CD4-positive, alpha-beta T cell treated with Interleukin-15 for 1 hour (primary cell): ENCODE measurements around the gene COL4A4.

Experiments
- DNase-seq: peaks from one replicate; pipeline ENCODE4 v3.0.0-alpha.2; 2020

The COL4A4 gene

DNA sequence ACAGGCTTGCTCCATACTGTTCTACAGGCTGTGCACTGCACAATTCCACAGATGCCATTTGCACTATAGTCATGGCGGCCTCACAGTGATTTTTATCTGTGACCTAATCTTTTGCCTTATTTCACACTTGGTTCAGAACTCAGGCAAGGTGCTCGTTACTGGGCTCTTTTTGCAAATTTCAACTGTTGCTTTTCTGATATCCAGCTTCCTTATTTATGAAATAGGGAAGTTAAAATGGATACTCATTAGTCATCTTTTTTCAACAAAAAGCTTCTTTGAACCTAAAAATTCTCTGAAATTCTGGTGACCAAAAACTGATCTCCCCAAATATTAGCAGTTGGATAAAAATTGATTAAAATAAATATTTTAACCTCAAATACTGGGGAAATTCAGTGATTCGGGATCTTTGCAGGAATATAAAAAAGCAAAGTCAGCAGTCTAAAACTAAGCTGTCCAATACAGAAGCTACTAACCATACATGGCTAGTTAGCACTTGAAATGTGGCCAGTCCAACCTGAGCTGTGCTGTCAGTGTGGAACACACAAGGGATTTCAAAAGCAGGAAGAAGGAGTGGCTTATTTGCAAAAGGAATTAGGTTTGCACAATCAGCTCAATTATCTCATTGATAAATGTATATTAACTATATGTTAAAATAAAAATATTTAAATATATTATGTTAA, 134.4 kb downstream of the COL4A4 start:
- no peak for DNase-seq

DNA sequence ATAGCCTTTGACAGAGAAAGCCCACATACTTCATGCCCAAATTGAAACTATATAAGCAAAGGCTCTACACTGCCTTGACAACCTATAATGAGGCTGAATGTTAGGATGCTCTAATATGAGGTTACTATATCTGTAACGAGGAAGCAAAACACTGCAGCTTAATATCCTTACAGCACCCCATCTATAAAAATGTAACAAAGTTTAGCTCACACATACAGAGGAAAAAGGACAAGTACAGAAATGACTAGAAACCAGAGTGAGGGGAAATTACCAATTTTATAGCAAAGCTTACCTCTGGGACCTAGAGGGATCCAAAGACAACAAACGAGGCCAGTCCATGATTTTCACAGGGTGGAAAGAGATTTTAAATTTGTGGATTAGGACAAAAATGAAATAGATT, 138.5 kb downstream of the COL4A4 start:
- DNase-seq: no peak

DNA sequence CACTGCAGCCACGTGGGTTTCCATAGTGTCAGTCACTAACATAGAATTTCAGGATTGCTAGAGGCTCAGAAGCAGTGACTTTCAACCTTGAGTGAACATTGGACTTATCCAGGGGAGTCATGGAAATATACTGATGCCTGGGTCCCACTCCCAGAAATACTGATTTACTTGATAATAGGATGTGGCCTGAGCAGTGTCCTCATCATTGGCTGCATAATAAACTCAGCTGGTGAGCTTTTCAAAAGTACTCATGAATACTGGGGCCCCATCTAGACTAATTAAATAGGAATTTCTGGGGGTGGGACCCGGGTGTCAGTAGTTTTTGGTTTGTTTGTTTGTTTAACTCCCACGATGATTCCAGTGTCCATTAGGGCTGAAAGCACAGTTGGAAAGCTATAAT, 141.4 kb downstream of the COL4A4 start:
- no peak for DNase-seq

DNA sequence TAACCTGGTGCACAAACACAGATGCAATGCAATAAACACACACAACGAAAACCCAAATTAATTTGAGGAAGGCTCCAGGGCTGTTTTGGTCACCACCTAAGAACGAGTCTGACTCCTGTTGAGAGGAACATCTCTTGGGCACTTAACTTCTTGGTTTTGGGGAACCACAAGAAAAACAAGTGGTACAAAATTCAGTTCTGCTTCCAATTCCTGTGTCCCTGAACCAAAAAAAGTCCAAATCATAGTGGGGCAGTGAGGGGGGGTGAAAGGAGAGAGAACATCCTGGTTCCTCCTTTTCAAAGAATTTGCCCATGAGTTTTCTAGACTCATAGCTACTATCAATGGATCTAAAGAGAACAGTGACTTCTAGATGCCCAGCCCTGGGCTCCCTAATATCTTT, 143.6 kb downstream of the COL4A4 start:
- DNase-seq: no peak

DNA sequence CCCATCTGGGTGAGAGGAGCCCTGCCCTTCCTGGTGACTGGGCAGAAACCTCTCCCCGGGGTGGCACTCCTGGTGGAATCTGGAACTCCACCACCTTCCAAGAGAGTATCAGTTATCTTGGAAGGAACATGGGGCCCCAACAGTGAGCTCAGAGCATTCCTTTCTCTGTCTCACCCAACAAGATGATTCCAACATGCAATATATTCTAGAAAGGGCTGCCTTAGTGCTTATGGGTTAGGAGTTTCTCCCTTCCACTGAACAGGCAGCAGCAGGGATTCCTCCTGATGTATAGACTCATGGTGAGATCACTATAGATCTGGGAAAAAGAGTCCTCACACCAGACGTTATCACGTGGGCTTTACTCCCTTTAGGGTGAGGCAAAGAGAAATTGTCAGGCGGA, 147.1 kb downstream of the COL4A4 start:
- no peak for DNase-seq

DNA sequence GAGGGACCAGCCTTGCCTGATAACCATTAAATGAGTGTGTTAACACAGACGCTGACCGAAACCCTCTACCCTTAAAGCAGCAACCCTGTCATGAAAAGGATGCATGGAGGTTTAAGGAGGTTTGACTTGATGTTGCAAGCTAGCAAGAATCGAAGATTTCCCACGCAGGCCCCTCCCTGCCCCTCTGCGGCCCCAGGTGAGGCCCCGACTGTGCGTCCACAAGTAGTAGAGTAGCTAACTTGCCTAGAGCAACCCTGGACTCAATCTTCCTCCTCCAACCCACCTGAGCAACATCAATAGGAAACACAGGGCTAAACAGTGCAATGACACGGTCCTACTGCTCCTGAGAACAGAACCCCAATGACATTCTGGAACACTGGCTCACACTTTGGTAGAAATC, 150.1 kb downstream of the COL4A4 start:
- no peak for DNase-seq

DNA sequence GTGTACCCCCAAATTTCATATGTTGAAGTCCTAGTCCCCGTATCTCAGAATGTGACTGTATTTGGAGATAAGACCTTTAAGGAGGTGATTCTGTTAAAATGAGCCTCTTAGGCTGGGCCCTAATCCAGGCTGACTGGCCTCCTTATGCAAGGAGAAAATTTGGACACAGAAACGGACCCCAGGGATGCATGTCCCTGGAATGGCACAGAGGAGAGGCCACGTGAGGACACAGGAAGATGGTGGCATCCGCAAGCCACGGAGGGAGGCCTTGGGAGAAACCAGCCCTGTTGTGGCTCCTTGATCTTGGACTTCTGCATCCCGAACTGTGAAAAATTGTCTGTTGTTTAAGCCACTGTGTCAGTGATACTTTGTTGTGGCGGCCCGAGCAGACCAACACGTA, 150.7 kb downstream of the COL4A4 start:
- no peak for DNase-seq

DNA sequence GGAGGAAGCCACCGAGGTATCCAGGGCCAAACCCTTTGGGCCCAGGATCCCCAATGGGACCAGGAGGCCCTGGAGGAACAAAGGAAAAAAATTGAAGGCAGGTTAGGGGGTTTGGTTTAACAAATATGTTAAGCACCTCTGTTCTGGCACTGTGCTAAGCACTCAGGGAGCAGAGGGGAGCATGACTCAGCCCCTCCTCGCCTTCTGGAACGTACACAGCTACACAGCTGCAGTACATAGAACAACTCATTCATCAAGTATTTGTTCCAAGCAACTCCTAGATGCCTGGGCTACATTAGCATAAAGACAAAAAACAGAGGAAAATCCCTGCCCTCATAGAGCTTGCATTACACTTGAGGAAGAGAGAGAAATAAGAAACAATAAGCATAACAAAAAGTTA, 153.6 kb downstream of the COL4A4 start:
- no peak for DNase-seq

DNA sequence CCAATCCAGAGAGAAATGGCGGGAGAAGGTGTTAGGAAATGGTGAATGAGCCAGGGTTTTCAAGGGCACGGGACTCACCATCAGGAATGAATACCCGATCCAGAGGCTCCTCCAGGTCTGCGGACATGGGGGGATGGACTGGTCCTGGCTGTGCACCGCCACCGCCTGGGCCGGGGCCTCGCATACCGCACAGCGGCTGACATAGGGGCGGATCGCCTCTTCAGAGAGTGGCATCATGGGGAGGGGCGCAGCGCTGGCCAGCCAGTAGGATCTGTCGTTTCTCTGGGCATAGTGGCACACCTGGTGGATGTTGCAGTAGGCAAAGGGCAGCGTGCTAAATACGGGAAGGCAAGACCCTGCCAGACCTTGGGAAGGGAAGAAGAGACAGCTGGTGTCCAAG, 156.1 kb downstream of the COL4A4 start:
- DNase-seq: no peak

DNA sequence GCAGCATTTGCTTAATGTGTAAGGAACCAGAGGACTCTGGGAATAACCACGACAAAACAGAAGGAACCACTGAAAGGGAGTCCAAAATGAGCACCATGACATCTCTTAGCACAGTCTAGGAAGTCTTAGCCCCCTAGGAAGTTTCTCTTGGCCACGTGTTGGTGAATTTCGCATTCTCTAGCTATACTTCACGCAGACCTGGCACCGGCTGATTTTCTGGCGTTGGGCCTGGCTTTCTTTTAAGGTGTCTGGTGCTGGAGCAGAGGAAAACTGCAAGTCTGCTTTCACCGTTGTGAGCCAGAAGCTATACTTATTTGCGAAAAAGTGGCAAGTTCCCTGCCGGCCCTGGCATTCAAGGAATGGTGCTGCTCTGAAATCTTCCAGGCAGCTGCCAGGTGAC, 156.9 kb downstream of the COL4A4 start:
- DNase-seq: no peak

DNA sequence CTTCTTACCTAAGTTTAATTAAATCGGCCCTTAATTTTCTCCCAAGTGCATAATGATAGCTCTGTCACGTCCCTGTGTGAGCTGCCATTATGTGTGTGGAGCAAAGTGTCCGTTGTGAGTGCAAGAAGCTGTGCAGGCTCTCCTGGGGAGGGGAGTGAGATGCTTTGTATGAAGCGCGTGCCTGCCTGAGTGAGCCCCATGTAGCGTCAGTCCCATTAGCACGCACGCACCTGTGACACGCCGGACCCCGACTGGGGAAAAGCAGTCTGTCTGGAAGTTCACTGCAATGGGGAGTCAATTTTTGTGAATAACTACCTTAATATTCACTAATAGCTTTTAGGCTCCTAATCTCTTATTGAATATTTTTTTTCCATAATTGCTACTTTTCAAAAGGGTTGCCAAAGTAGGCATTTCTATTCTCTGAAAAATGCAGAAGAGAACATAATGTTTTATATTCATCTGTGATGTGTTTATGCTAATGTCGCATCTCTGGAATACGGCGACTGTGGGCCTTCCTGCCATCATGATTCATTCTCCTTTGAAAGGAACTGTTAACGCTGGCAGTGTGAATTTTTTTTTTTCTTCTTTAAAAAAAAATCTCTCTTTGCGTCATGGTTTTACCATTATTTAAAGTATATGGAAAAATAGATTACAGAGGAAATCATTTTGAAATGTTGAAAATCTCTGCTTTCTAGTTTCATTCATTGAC, 157.7 kb downstream of the COL4A4 start:
- no peak for DNase-seq

DNA sequence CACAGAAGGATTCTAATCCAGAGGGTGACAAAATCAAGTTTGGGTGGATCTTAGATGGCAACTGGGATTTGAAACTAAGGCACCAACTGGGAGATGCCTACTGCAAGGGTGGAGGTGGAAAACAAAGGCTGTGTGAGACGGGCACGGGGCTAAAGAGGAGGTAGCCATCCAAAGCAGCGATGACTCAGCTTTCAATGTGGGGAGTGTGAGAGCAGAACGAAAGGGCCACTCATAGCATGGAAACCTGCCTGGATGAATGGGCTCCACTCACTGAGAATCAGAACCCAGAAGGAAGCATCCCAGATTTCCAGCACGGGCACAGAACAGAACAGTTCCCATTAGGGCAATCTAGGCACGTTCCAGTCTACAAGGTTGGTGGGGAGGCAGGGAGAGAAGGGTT, 159.5 kb downstream of the COL4A4 start:
- DNase-seq: no peak

DNA sequence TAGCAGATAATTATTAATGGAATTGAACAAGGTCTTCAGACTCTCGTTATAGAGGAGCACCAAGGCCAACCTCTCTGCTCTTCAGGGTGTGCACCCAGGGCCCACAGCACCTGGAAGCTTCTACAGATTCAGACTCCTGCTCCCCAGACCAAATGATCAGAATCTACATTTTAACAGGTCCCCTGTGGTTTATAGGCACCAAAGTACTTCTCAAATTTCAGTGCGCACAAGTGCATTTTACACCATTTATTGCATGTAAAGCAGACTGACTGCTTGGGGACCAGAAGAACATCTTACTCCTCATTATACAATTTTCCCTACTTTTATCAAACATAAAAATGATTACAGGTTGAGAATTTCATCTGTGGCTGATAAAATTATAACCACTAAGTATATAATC, 163.9 kb downstream of the COL4A4 start:
- no peak for DNase-seq

DNA sequence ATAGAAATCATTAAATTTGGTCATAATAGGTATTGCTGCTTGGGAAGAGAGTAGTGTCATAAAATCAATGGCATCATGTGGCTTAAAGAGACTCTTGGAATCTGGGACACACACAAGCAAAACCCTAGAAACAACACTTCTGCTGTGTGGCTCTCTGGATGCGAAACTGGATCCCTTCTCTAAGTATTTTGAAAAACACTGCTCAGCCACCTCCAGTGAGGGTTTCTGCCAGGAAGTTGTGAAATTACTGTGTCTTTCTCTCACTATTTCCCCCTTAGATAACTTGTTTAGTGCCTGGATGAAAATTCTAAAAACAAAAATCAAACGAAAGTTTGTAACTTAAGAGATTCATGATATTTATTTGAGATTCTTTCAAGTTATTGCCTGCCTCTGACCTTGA, 164.3 kb downstream of the COL4A4 start:
- no peak for DNase-seq

DNA sequence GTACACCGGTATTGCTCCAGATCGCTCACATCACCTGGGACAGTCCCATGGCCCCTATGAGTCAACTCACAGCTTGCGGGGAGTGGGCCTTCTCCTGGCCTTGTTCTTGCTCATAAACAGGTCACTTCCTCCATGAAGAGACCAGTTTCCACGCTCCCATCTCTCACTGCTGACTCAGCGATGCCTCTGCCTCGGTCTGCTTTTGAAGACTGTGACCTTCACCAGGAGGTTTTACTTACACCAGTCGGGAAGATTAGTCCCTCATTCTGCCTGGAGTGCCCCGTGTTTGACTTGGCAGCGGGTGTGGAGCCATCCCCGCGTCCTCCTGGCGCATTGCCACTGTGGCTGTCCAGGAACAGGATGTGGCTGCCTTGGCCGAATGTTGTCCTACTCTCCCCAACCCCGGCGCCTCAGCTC, 168.4 kb downstream of the COL4A4 start:
- DNase-seq: no peak

DNA sequence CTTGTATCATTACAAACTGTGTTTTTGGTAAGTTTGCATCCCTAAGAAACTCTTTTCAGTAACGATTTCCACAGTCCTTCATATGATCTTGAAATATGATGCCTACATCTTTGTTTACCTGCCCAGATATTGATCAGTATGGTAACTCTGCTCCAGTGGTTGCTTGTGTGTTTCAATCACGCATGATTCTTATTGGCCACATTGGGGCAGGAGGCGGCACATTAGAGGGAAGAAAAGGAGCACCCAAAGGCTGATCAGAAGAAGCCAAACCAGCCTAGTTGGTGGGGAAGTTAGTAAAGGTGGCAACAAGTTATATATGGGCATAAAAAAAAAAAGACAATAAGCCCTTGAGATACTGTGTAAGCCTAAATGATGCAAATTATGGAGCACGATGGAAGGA, 169.2 kb downstream of the COL4A4 start:
- DNase-seq: no peak

DNA sequence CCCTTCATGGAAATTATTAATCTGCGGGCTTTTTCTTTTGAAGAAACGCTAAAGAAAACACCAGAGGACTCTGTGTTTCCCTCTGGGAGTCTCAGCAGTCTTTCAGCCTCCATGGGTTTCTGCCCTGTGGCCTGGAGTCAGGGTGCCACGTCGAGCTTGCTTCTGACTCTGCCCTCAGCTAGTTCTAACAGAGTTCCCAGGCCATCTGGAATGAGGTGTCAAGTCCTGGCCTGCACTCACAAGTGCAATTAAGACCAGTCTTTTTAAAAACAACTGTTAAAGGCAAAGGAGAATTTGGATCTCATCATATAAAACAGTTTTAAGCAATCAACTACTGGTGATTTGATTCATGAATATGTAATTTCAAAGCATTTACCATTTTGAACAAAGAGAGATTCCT, 170.8 kb downstream of the COL4A4 start:
- DNase-seq: no peak

DNA sequence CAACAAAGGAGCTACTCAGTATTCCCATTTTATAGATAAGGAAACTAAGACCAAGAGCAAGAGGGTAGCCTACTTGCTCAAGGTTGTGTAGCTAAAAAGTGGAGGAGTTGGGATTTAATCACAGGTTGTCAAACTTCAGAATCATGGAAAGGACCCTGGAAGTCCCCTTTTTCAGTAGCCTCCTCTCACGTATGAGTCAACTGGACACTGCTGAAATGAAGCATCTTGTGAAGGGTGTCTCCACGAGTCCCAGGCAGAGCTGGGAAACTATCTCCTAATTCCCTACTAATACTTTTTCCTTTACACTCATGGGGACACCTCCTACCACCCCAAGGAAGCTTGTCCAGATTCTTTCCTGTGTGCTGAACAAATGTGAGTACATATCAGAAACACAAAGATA, 172.3 kb downstream of the COL4A4 start:
- DNase-seq: no peak

DNA sequence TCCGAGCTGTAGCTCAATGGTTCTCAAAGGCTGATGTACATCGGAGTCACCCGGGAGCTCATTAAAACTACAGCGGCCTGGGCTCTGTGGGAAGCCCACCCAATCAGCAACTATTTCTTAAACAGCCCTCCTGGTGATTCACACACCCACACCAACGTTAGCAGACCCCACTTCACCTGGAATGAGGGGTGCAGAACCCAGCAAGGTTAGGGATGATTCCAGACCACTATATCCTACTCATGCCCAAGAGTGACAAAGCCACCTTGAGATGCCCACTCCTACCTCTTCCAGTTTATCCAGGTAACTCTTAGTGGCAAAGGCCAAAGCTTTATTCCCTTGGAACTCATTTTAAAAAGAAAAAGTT, 178.4 kb downstream of the COL4A4 start:
- DNase-seq: no peak

DNA sequence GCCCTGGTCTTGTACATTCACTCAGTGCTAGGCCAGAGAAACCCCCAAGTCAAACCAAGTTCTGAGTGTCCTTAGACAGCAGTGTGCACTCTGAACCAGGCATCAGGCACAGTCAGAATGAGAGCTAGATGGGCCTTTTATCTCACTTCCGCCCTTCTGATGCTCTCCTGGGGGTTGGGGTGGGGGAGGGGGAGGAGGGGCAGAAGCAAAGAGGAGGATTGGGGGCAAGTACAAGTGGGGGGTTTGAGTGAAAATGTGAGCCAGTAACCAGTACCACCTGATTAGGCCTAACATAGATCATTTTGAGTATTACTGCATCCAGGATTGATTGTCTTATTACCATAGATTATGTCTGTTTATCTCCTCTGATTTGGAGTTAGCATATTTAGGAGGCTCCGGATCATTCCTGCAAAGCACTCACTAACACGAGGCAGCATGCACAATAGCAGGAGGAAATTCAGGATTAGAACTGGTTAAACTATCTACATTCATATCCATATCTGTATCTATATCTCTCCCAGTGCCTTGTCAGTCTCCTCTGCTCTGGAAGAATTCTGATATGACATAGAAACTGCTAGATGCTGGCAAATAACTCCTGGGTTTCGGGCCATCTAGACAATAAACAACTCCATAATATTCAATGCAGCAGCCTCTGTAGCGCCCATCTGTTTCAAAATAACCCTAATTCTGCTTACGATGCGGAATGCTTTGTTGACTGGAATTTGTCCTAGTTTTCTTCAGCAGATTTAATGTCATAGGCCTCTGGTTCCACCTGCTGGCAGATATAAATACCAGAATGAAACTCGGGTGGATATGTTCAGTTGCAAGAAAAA, 179.0 kb downstream of the COL4A4 start:
- DNase-seq: no peak

DNA sequence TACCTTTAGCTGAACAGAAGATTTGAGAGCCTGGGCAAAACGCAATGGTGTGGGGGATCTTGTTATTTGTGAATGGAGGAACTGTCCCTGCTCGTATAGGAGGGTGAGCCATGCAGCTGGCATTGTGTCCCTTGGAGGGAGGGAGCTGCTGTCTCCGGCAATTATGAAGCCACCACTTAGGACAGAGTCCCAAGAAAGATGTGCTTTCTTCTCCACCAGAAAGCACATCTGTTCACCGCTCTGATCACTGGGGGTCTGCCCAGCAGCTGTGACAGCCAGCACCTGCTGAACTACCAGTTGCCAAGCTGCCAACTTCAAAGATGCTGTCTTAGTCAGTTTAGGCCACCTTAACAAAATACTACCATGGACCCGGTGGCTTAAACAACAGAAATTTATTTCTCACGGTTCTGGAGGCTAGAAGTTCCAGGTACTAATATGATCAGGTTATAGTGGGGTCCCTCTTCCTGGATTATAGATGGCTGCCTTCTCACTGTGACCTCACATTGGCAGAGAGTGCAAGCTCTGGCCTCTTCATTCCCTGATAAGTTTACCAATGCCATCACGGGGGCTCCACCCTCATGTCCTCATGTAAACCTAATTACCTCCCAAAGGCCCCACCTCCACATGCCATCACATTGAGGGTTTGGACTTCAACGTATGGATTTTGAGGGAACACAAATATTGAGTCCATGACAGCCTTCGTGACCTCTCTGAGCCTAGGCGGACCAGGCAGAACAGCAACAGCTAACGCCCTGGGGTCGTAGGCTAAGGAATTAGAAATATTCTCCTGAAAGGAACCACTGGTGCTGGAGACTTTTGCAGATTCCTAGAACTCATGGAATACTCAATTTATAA, 179.9 kb downstream of the COL4A4 start:
- DNase-seq: no peak

DNA sequence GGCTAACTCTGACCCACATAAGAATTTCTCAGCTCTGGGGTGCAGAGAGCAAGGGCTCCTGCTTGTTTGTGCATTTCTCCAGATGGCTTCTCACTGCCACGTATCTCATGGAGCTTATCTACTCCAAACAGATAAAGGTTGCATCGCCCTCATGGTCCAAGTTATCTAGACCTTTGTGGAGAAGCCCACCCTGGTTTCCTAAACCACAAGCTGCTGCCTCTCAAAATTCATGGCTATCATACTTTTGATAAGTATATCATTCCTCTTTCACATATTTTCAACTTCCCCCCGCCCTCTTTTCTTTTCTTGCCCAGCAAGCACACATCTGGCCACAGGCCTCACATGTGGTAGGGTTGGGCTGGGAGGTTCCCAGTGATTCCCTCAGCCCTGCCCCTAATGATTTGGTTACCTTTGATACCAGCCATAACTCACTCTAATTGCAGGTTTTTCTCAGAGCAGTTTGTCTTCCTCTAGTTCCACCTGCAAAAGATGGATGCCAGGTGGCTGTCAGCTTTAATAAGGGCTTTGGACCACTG, 182.1 kb downstream of the COL4A4 start:
- DNase-seq: no peak

DNA sequence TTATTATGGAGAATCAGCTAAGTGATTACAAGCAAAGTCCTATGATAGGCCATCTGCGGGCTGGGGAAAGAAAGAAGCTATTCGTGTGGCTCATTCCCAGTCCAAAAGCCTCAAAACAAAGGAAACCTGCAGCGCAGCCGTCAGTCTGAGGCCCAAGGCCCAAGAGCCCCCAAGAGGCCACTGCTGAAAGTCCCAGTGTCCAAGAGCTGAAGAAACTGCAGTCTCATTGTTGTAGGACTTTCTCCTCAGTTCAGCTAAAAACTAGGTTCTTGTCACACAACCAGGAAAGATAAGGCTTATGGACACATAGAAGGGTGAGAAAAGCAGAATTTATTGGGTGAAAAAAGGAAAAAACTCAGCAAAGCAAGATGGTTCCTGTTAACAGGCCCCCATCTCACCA, 185.0 kb downstream of the COL4A4 start:
- DNase-seq: no peak
